DND-41 (cell line): ENCODE data around the gene SDHA.
"Not testable (repeated sequence)": the region's sequence is repeated elsewhere in the genome, so short reads cannot be mapped to it uniquely, and the experiment has no call there.

ENCODE experiments used
- ATAC-seq: fragments of 200-7000 bp; cut with Tn5 transposase; 3 replicates; pipeline ENCODE4 v1.9.1; 2021; ENCODE audit warnings: low read depth; ENCODE audit not compliant: insufficient read depth
- DNase-seq: peaks from one replicate; pipeline ENCODE4 v3.0.0-alpha.2; 2020
- H2AFZ ChIP-seq: 2 replicates; pipeline ENCODE4 v1.6.0; 2012; ENCODE audit warnings: low read depth, low read length
- H3K27ac ChIP-seq: 2 replicates; pipeline ENCODE4 v1.5.1; 2012; ENCODE audit warnings: low read length, inconsistent platforms
- H3K27me3 ChIP-seq: fragments of 200-600 bp; sonication (generic); 2 replicates; pipeline ENCODE4 v1.6.0; 2012; ENCODE audit warnings: low read length, mild to moderate bottlenecking, inconsistent platforms; ENCODE audit not compliant: insufficient read depth, poor library complexity
- H3K36me3 ChIP-seq: 2 replicates; pipeline ENCODE4 v1.5.1; 2012; ENCODE audit warnings: low read length, inconsistent platforms; ENCODE audit not compliant: insufficient read depth
- H3K4me1 ChIP-seq: 2 replicates; pipeline ENCODE4 v1.5.1; 2012; ENCODE audit warnings: mild to moderate bottlenecking, low read length; ENCODE audit not compliant: insufficient read depth
- H3K4me2 ChIP-seq: 2 replicates; pipeline ENCODE4 v1.6.0; 2012; ENCODE audit warnings: mild to moderate bottlenecking, moderate library complexity, low read length, inconsistent platforms; ENCODE audit not compliant: insufficient read depth
- H3K4me3 ChIP-seq, 2 experiments: fragments of 200-600 bp in 1 of 2; shearing (Covaris generic) in 1 of 2; 2 replicates each; pipeline ENCODE4 v1.5.1; 2012 to 2016; ENCODE audit warnings: inconsistent platforms in 2 of 2, low read length in 2 of 2, mild to moderate bottlenecking in 2 of 2, low read depth in 1 of 2, moderate library complexity in 1 of 2
- H3K79me2 ChIP-seq: 2 replicates; pipeline ENCODE4 v1.6.0; 2012; ENCODE audit warnings: low read length, inconsistent platforms; ENCODE audit not compliant: insufficient read depth
- H3K9ac ChIP-seq: 2 replicates; pipeline ENCODE4 v1.6.0; 2012; ENCODE audit warnings: low read depth, mild to moderate bottlenecking, inconsistent platforms, low read length, moderate library complexity
- H3K9me3 ChIP-seq: 2 replicates; pipeline ENCODE4 v1.5.1; 2012; ENCODE audit warnings: low read length, moderate library complexity, mild to moderate bottlenecking, inconsistent platforms; ENCODE audit not compliant: insufficient read depth, severe bottlenecking
- H4K20me1 ChIP-seq: 2 replicates; pipeline ENCODE4 v1.6.0; 2012; ENCODE audit warnings: low read length; ENCODE audit not compliant: insufficient read depth
- CTCF ChIP-seq: IDR thresholded peaks from 2 replicates; pipeline ENCODE4 v1.5.1; 2012; ENCODE audit warnings: borderline replicate concordance, low read length, moderate library complexity, mild to moderate bottlenecking; ENCODE audit not compliant: poor library complexity, severe bottlenecking; ENCODE audit errors: extremely low read depth
- EZH2 ChIP-seq: IDR thresholded peaks from 3 replicates; pipeline ENCODE4 v1.6.1; 2012; ENCODE audit warnings: borderline replicate concordance, low read depth, mild to moderate bottlenecking, moderate library complexity, low read length, inconsistent platforms; ENCODE audit not compliant: severe bottlenecking

Gene SDHA

GRCh38 chr5:270340-270739, 52.2 kb downstream of the SDHA start:
- DNase-seq (no peak), ATAC-seq (no peak)
- Histone ChIP-seq H3K4me1 (peaks cover 36% of the 10 kb centered on the region), H2AFZ (peak overlapping the region; percentile 92; the same call in 1 of the 2 replicates), H4K20me1 (peaks cover 23% of the 10 kb centered on the region; the same call in 1 of the 2 replicates), H3K27me3 (no peaks in the 10 kb centered on the region), H3K4me3 (peak overlapping the region in 1 of 2 experiments; percentile 90; a peak in 1 of 4 replicates), H3K9ac (peak overlapping the region; percentile 77; the same call in 1 of the 2 replicates), H3K4me2 (peak overlapping the region; percentile 72), H3K27ac (peak overlapping the region; percentile 76; the same call in 1 of the 2 replicates), H3K9me3 (no peaks in the 10 kb centered on the region), H3K36me3 (peaks cover 23% of the 10 kb centered on the region), H3K79me2 (peaks cover 38% of the 10 kb centered on the region)
- TF ChIP-seq EZH2 = no peak
- TF ChIP-seq CTCF = no peak

- not testable (repeated sequence) for ATAC-seq, DNase-seq, H3K27me3 ChIP-seq, H3K9me3 ChIP-seq
- H3K36me3 ChIP-seq = peaks cover 30% of the 10 kb centered on the region
- peaks cover 26% of the 10 kb centered on the region; the same call in 1 of the 2 replicates for H4K20me1 ChIP-seq
- H3K4me1 ChIP-seq = peaks cover 36% of the 10 kb centered on the region
- peak overlapping the region; percentile 65 for H3K4me2 ChIP-seq
- peak overlapping the region; percentile 75; the same call in 1 of the 2 replicates for H2AFZ ChIP-seq
- H3K9ac ChIP-seq = peak overlapping the region; percentile 77
- peaks cover 51% of the 10 kb centered on the region for H3K79me2 ChIP-seq
- peak overlapping the region; percentile 76 for H3K27ac ChIP-seq
- peak overlapping the region; percentile 67 to 90; a peak in 3 of 4 replicates for H3K4me3 ChIP-seq
Measured at GRCh38 chr5:271828-272167, 53.7 kb downstream of the SDHA start.

- not testable (repeated sequence) for H2AFZ ChIP-seq, ATAC-seq, DNase-seq, H3K9me3 ChIP-seq, H3K27ac ChIP-seq, H3K27me3 ChIP-seq
- Histone ChIP-seq H3K36me3 (peaks cover 30% of the 10 kb centered on the region), H3K9ac (peak overlapping the region; percentile 77; the same call in 1 of the 2 replicates), H4K20me1 (peaks cover 26% of the 10 kb centered on the region; the same call in 1 of the 2 replicates), H3K4me1 (peaks cover 36% of the 10 kb centered on the region), H3K79me2 (peaks cover 61% of the 10 kb centered on the region), H3K4me3 (peak overlapping the region in 1 of 2 experiments; percentile 90; a peak in 2 of 4 replicates), H3K4me2 (peak overlapping the region; percentile 65)
Measured at GRCh38 chr5:273091-273490, 55.0 kb downstream of the SDHA start.

- H3K27ac ChIP-seq, H3K27me3 ChIP-seq, DNase-seq, H3K9me3 ChIP-seq, ATAC-seq, H2AFZ ChIP-seq: not testable (repeated sequence)
- peaks cover 36% of the 10 kb centered on the region for H3K4me1 ChIP-seq
- H4K20me1 ChIP-seq = peaks cover 26% of the 10 kb centered on the region; the same call in 1 of the 2 replicates
- H3K79me2 ChIP-seq = peaks cover 65% of the 10 kb centered on the region
- peaks cover 30% of the 10 kb centered on the region for H3K36me3 ChIP-seq
- peak overlapping the region in 1 of 2 experiments; percentile 90; a peak in 2 of 4 replicates for H3K4me3 ChIP-seq
- H3K4me2 ChIP-seq = peak overlapping the region; percentile 65
- H3K9ac ChIP-seq = peak overlapping the region; percentile 77; the same call in 1 of the 2 replicates
Measured at GRCh38 chr5:273491-273890, 55.4 kb downstream of the SDHA start.

GRCh38 chr5:274346-274745, 56.2 kb downstream of the SDHA start:
- H3K9me3 ChIP-seq, H3K27ac ChIP-seq, ATAC-seq, H3K4me3 ChIP-seq, H2AFZ ChIP-seq, H3K9ac ChIP-seq, H3K27me3 ChIP-seq, DNase-seq: not testable (repeated sequence)
- Histone ChIP-seq H3K79me2 (peaks cover 74% of the 10 kb centered on the region), H3K36me3 (peaks cover 34% of the 10 kb centered on the region), H4K20me1 (peaks cover 32% of the 10 kb centered on the region; the same call in 1 of the 2 replicates), H3K4me1 (peaks cover 36% of the 10 kb centered on the region), H3K4me2 (peak overlapping the region; percentile 65; the same call in 1 of the 2 replicates)
